Subcutaneous abdominal adipose tissue (tissue), 5 donors: Measurements from ENCODE around the gene CCNJ.

Source experiments
- H3K27ac ChIP-seq: one replicate; pipeline ENCODE4 v1.7.0; 2013; ENCODE audit warnings: low read depth, mild to moderate bottlenecking, inconsistent platforms, low read length, moderate library complexity
- H3K27me3 ChIP-seq, 5 donors: one replicate each; pipeline ENCODE4 v1.7.0; 2013; ENCODE audit warnings: low read length in 5 of 5, inconsistent platforms in 1 of 5; ENCODE audit not compliant: control insufficient read depth in 5 of 5, insufficient read depth in 4 of 5
- H3K36me3 ChIP-seq, 5 donors: one replicate each; pipeline ENCODE4 v1.7.0; 2013; ENCODE audit warnings: low read length in 5 of 5; ENCODE audit not compliant: control insufficient read depth in 5 of 5, insufficient read depth in 5 of 5
- H3K4me1 ChIP-seq, 5 donors: one replicate each; pipeline ENCODE4 v1.7.0; 2013; ENCODE audit warnings: low read length in 5 of 5, mild to moderate bottlenecking in 3 of 5, moderate library complexity in 1 of 5; ENCODE audit not compliant: control insufficient read depth in 5 of 5, insufficient read depth in 5 of 5
- H3K4me3 ChIP-seq, 5 donors: one replicate each; pipeline ENCODE4 v1.7.0; 2013; ENCODE audit warnings: low read length in 5 of 5, low read depth in 1 of 5
- H3K9ac ChIP-seq, 5 donors: one replicate each; pipeline ENCODE4 v1.7.0; 2013; ENCODE audit warnings: low read length in 5 of 5, mild to moderate bottlenecking in 4 of 5, moderate library complexity in 3 of 5
- H3K9me3 ChIP-seq, 5 donors: one replicate each; pipeline ENCODE4 v1.7.0; 2013; ENCODE audit warnings: low read length in 5 of 5; ENCODE audit not compliant: control insufficient read depth in 5 of 5
- donor health status: healthy.
- donor health status: healthy.
- donor health status: healthy.
- donor health status: healthy.
- donor health status: healthy.

CCNJ gene

DNA sequence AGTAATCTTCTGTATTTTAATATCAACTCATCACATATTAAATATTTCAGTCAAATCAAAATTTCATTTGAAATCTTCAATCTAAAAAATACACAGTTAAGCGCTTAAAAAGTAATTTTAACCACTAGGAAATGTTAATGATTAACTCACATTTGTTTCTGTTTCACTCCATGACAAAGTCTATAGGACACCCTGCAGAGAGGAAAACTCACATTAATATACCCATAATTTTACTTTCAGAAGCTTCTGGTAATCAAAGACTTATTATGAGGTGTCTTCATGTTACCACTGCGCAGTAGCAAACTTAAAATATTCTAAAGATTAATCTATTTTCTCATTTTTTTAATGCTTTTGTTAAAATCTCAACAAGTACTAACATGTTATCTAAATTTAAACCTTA is 45.7 kb downstream of the CCNJ start:
- Histone ChIP-seq H3K4me3 (peak overlapping the region; percentile 88 to 99 (median 92)), H3K36me3 (peaks cover 0 to 6% (median 0%) of the 10 kb centered on the region in 5 donors), H3K9me3 (peaks cover 0 to 4% (median 3%) of the 10 kb centered on the region in 5 donors), H3K27ac (peak overlapping the region; percentile 95), H3K4me1 (peaks cover 0 to 12% (median 11%) of the 10 kb centered on the region in 5 donors), H3K27me3 (peaks cover 9 to 16% (median 15%) of the 10 kb centered on the region in 5 donors), H3K9ac (peak overlapping the region in 2 of 5 donors; percentile 94 to 99)

DNA sequence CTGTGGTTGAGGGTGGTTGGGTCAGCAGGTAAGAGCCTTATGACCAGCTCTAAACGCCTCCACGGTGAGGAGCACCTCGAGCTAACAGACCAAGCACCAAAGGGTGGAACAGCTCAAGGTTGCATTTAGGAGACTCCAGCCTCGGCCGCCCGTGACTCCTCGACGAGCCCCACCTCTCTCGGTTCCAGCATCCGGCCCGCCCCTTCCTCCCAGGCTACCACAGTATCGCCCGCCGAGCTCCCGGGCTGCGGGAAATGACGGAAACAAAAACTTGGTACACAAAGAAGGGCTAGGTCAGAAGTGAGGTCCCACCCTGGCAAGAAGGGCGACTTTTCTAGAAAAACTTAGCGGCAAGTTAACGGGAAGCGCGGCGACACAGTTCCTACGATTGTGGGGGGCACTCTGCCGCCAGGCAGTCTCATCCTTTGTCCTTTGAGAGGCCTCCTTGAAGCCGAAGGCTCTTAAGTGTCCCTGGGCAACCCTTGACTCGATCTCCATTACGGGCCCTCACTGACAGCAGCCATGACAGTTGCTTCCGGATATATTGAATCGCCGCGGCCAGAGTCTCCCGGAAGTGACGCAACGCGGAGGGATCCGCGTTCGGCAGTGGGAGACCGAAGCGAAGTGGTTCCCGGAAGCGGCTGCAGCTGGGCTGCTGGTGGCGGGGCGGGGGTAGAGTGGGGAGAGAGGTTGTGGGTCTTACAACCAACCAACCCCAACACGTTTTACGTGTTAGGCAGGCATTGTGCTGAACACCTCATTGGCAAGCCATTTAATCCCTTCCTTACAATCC is 46.5 kb downstream of the CCNJ start:
- peaks cover 0 to 6% (median 0%) of the 10 kb centered on the region in 5 donors for H3K36me3 ChIP-seq
- peak overlapping the region; percentile 71 to 99 (median 94) for H3K9ac ChIP-seq
- H3K9me3 ChIP-seq = peaks cover 0 to 4% (median 3%) of the 10 kb centered on the region in 5 donors
- H3K27me3 ChIP-seq = peaks cover 11 to 18% (median 16%) of the 10 kb centered on the region in 5 donors
- H3K27ac ChIP-seq = peak overlapping the region; percentile 95
- H3K4me3 ChIP-seq = peak overlapping the region; percentile 88 to 99 (median 92)
- peaks cover 0 to 12% (median 11%) of the 10 kb centered on the region in 5 donors for H3K4me1 ChIP-seq

DNA sequence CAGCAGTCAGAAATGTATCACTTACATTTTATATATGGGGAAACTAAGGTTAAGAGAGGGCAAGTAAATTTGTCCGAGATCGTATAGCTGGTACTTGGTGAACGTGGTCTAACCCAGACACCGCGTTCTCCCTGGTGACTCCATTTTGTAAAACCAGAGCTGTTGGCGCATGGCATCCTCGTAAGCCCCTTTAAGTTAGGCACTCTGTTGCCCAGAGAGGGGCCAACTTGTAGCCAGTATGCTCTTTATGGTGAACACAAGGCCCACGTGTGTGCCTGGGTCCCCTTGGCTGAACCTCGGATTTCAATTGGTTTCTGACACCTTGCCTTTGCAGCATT is 47.0 kb downstream of the CCNJ start:
- Histone ChIP-seq H3K27ac (peak overlapping the region; percentile 95), H3K4me1 (peaks cover 0 to 12% (median 11%) of the 10 kb centered on the region in 5 donors), H3K36me3 (peaks cover 0 to 4% (median 0%) of the 10 kb centered on the region in 5 donors), H3K4me3 (peak overlapping the region; percentile 88 to 99 (median 92)), H3K27me3 (peaks cover 11 to 22% (median 16%) of the 10 kb centered on the region in 5 donors), H3K9me3 (peaks cover 0 to 4% (median 3%) of the 10 kb centered on the region in 5 donors), H3K9ac (peak overlapping the region; percentile 71 to 99 (median 94))

DNA sequence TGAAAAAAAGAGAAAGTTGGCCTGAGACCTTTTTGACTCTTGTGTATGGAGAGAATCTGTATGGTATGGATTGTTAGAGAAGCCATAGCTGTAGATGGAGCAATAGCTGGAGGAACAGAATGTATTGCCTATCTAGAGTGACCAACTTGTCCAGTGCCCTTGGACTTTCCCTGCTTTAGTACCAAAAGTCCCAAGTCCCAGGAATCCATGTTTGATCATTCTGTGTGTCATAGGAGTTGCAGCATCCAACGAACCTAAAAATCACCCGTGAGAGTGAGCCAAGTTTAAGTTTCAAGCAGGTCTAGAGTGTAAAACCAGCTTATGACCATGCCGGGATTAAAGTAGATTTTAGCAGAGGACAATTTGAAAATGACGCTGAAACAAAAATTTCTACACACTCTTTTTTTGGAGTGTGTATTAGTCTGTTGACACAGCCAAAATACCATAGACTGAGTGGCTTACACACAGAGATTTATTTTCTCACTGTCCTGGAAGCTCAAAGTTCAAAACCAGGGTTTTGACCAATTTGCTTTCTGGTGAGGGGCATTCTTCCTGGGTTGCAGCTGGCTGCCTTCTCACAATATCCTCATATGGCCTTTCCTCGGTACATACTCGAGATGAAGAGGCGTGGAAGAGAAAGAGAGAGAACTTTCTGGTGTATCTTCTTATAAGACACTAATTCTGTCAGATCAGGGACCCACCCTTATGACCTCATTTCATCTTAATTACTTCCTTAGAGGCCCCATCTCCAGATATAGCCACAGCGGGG is 49.8 kb downstream of the CCNJ start:
- peaks cover 0 to 7% (median 3%) of the 10 kb centered on the region in 5 donors for H3K9me3 ChIP-seq
- H3K4me3 ChIP-seq = no peak overlapping the region
- H3K36me3 ChIP-seq = no peaks in the 10 kb centered on the region
- H3K9ac ChIP-seq = no peak overlapping the region
- H3K4me1 ChIP-seq = peaks cover 0 to 12% (median 11%) of the 10 kb centered on the region in 5 donors
- peaks cover 22 to 36% (median 26%) of the 10 kb centered on the region in 5 donors for H3K27me3 ChIP-seq
- H3K27ac ChIP-seq = no peak overlapping the region

DNA sequence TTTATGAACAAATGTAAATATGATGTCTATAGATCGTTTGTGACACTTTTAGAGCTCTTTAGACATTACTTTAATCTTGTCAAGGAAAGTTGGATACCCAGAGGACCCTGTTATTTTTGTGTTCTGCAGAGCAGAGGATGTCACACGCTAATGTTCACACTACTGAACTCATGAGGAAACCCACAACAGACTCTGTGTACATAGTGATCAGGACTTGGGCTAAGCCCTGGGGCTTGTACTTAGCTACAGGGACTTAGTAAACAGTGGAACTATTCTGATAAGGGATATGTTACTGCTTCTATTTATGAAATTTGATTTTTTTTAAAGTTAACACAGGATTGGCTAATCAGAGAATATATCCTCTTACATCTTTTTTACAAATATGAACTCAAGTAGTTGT is 50.6 kb downstream of the CCNJ start:
- peaks cover 0 to 7% (median 3%) of the 10 kb centered on the region in 5 donors for H3K9me3 ChIP-seq
- H3K9ac ChIP-seq = no peak overlapping the region
- no peak overlapping the region for H3K27ac ChIP-seq
- H3K27me3 ChIP-seq = peaks cover 23 to 39% (median 26%) of the 10 kb centered on the region in 5 donors
- peaks cover 0 to 12% (median 11%) of the 10 kb centered on the region in 5 donors for H3K4me1 ChIP-seq
- no peaks in the 10 kb centered on the region for H3K36me3 ChIP-seq
- no peak overlapping the region for H3K4me3 ChIP-seq

DNA sequence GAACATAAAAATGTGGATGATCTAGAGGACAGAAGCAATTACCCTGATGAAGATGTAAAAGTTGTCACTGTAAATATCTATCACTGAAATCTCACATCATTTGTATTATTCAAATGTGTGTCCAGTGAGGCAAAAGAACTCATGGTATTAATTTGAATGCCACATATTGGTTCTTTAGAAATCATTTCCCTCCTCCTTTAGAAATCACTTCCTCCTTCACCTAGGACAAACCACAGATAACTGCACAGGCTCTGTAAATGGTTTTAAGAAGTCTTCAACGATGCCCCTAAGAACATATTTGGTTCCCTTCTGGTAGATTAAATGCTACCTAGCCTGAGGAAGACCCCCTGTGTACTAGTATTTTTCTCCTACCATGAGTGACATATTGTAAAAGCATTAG is 53.6 kb downstream of the CCNJ start:
- Histone ChIP-seq H3K27me3 (peaks cover 24 to 42% (median 33%) of the 10 kb centered on the region in 5 donors), H3K36me3 (no peaks in the 10 kb centered on the region), H3K4me1 (no peaks in the 10 kb centered on the region), H3K9ac (no peak overlapping the region), H3K4me3 (no peak overlapping the region), H3K27ac (no peak overlapping the region), H3K9me3 (peaks cover 0 to 3% (median 0%) of the 10 kb centered on the region in 5 donors)

DNA sequence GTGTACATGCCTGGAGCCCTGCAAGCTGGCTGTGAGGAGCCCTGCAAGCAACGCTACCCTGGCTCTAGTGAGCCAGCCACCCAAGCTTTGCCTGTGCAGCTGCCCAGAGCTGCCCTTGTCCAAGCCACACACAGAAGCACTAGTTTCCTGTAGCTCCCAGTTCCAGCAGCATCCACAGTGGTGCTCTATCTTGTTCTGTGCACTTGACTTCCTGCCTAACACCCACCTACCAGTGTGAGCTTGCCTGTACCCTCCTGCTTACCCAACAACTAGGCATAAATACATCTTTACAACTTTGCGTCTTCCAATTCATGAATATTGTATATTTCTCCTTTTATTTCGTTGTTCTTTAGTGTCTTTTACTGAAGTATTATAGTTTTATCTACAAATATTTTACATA is 54.5 kb downstream of the CCNJ start:
- no peaks in the 10 kb centered on the region for H3K4me1 ChIP-seq
- no peak overlapping the region for H3K27ac ChIP-seq
- peaks cover 0 to 3% (median 0%) of the 10 kb centered on the region in 5 donors for H3K9me3 ChIP-seq
- H3K27me3 ChIP-seq = peaks cover 17 to 35% (median 27%) of the 10 kb centered on the region in 5 donors
- H3K36me3 ChIP-seq = no peaks in the 10 kb centered on the region
- H3K9ac ChIP-seq = no peak overlapping the region
- no peak overlapping the region for H3K4me3 ChIP-seq

DNA sequence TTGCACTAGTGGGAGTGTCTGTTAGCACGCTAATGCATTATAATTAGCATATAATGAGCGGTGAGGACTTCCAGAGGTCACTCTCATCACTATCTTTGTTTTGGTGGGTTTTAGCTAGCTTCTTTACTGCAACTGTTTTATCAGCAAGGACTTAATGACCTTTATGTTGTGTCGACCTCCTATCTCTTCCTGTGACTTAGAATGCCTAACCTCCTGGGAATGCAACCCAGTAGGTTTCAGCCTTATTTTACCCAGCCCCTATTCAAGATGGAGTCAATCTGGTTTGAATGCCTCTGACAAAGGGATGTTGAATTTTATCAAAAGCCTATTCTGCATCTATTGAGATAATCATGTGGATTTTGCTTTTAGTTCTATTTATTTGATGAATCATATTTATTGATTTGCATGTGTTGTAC is 64.2 kb downstream of the CCNJ start:
- Histone ChIP-seq H3K4me3 (no peak overlapping the region), H3K36me3 (no peaks in the 10 kb centered on the region), H3K9ac (no peak overlapping the region), H3K9me3 (peaks cover 0 to 6% (median 0%) of the 10 kb centered on the region in 5 donors), H3K27ac (no peak overlapping the region), H3K4me1 (no peaks in the 10 kb centered on the region), H3K27me3 (peaks cover 4 to 18% (median 10%) of the 10 kb centered on the region in 5 donors)
